Endothelial cell of umbilical vein (primary cell): ENCODE results near the gene MAP3K10.

Experiments used
- CTCF ChIP-seq, 2 donors: IDR thresholded peaks; 1 replicate in 1 of 2; 2 replicates in 1 of 2; pipeline ENCODE4 v1.5.1; 2011; ENCODE audit warnings: low read length in 2 of 2, mild to moderate bottlenecking in 2 of 2, moderate library complexity in 2 of 2, control low read depth in 1 of 2, inconsistent platforms in 1 of 2, low read depth in 1 of 2; ENCODE audit not compliant: insufficient read depth in 1 of 2; ENCODE audit errors: extremely low read depth in 1 of 2
- POLR2AphosphoS5 ChIP-seq: IDR thresholded peaks from 2 replicates; pipeline ENCODE4 v1.6.1; 2012; ENCODE audit warnings: low read depth, mild to moderate bottlenecking, control low read depth, low read length, moderate library complexity; ENCODE audit not compliant: insufficient read depth
- TF ChIP-seq, protein P1 (sequence below): IDR thresholded peaks from 2 replicates; pipeline ENCODE4 v1.6.1; 2011; ENCODE audit not compliant: insufficient read depth, insufficient read length

- TF ChIP-seq, protein P1, sequence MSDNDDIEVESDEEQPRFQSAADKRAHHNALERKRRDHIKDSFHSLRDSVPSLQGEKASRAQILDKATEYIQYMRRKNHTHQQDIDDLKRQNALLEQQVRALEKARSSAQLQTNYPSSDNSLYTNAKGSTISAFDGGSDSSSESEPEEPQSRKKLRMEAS: no peak
- no peak for TF ChIP-seq CTCF (IDR thresholded peaks at IDR 0.05; ENCODE audit: extremely low read depth in 1 of 2, insufficient read depth in 1 of 2, low read depth in 1 of 2, low read length in 2 of 2)
- no peak for TF ChIP-seq POLR2AphosphoS5
Observed at GRCh38 chr19:40236366-40236765, 45.1 kb downstream of the MAP3K10 start.
